Placental pericyte (primary cell): ENCODE results near the gene SEC23IP. TPM values are rescaled to one million over a fixed set of nuclear protein-coding genes. Genes with fewer than 3 reads are reported as not detected.

Experiments
- small RNA-seq: library from RNA; depleted of rRNA; stranded (forward); fragments of <200 nt; gene quantifications from one replicate; pipeline ENCODE3, GENCODE V24; 2012; ENCODE audit warnings: low replicate concordance
- total RNA-seq: library from RNA; depleted of rRNA; stranded (reverse); fragments of >200 nt; gene quantifications from 2 replicates; pipeline ENCODE4 v1.2.3, GENCODE V29; 2012

The SEC23IP gene
- 36.3 and 48.4 TPM in 2 replicates for total RNA-seq

DNA sequence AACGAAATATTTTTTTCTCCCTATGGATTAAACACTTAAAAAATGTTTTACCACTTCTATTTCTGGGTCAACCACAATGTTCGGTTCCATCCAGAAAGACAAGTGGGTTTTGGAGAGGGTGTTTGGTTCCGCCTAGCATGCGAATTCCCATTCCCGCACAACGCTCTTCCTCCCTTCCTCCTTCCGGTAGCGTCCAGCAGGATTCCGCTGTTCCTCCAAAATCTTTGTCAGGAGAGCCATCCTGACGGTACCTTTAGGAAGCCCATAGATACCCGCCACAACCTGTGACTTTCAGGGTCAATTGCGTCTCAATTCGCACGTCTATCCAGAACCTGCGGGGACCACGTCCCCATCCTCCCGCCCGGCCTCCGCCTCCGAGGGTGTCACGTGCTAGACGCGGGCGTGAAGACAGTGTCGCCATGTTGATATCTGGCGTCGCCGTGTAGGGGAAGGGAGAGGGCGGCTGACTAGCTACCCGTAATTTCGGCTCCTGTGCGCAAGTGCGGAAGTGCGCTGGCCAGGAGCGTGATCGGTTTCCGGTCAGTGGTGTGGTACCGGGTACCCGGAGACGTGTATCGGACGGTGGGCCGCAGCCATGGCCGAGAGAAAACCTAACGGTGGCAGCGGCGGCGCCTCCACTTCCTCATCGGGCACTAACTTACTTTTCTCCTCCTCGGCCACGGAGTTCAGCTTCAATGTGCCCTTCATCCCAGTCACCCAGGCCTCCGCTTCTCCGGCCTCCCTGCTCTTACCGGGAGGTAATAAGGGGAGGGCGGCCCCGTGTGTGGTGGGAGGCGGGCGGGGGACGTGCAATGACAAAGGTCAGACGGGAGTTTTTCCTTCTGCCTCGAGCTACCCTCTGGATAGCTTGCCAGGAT is at the start of gene SEC23IP:
SEC23IP (plus strand) TSS at position 543 of the 878 bp plus-strand sequence; CDS start at position 596, 53 bp downstream.

GRCh38 chr10:119872610-119872859 is 20.0 kb upstream of the SEC23IP start, which contains the start of gene MCMBP:
Gene MCMBP, minus strand, starts transcription at chr10:119872843. Its CDS starts 259 bp downstream, at chr10:119872584.

Small RNA genes lying within 50 kb of the gene (small RNA-seq; reads per million reads assigned to genes)
- gene MIR4682, result not detected

Other genes with a start within 250 kb of the SEC23IP start
- gene BAG3, start 241.3 kb upstream of the SEC23IP start, total RNA-seq, result 23.6 and 30.5 TPM in 2 replicates
- 21.4 and 26.9 TPM in 2 replicates for gene INPP5F, start 166.7 kb upstream of the SEC23IP start, total RNA-seq
- 48.4 and 82.2 TPM in 2 replicates for gene MCMBP, start 19.9 kb upstream of the SEC23IP start, total RNA-seq